AG08395 (cell line): ENCODE measurements around the gene POLR3A.
A peak's percentile ranks its signal among the peaks of the same experiment; 100 is the strongest.
"Not testable (repeated sequence)": the region's sequence is repeated elsewhere in the genome, so short reads cannot be mapped to it uniquely, and the experiment has no call there.

ENCODE experiments used
- DNase-seq: peaks from one replicate; pipeline ENCODE4 v3.0.0; 2012; ENCODE audit warnings: mixed read lengths, low spot score

The POLR3A gene

GRCh38 chr10:78029269-78030226 is at the start of gene POLR3A:
Gene POLR3A (minus strand): TSS chr10:78029515. CDS start chr10:78029407, 108 bp downstream.
- peak; percentile 95 for DNase-seq

GRCh38 chr10:78078539-78079330 is 49.4 kb upstream of the POLR3A start:
- no peak for DNase-seq

GRCh38 chr10:78075806-78076205 is 46.5 kb upstream of the POLR3A start:
- not testable (repeated sequence) for DNase-seq

GRCh38 chr10:78072504-78072903 is 43.2 kb upstream of the POLR3A start:
- no peak for DNase-seq

GRCh38 chr10:78071857-78072179 is 42.5 kb upstream of the POLR3A start:
- DNase-seq = no peak

- no peak for DNase-seq
Measured at GRCh38 chr10:78071140-78071856, 42.0 kb upstream of the POLR3A start.

- DNase-seq = no peak
Measured at GRCh38 chr10:78070726-78071125, 41.4 kb upstream of the POLR3A start.

GRCh38 chr10:78070064-78070463 is 40.7 kb upstream of the POLR3A start:
- not testable (repeated sequence) for DNase-seq

GRCh38 chr10:78069151-78069550 is 39.8 kb upstream of the POLR3A start:
- no peak for DNase-seq

- no peak for DNase-seq
Measured at GRCh38 chr10:78066728-78067430, 37.6 kb upstream of the POLR3A start.

GRCh38 chr10:78066012-78066411 is 36.7 kb upstream of the POLR3A start:
- no peak for DNase-seq

GRCh38 chr10:78065611-78066010 is 36.3 kb upstream of the POLR3A start:
- no peak for DNase-seq

GRCh38 chr10:78064919-78065318 is 35.6 kb upstream of the POLR3A start:
- DNase-seq = not testable (repeated sequence)

GRCh38 chr10:78063236-78063635 is 33.9 kb upstream of the POLR3A start:
- DNase-seq = no peak

- DNase-seq = no peak
Measured at GRCh38 chr10:78062296-78062695, 33.0 kb upstream of the POLR3A start.

GRCh38 chr10:78059906-78060702 is 30.8 kb upstream of the POLR3A start:
- no peak for DNase-seq

GRCh38 chr10:78058562-78058961 is 29.2 kb upstream of the POLR3A start:
- no peak for DNase-seq

- peak; percentile 87 for DNase-seq
Measured at GRCh38 chr10:78053211-78053868, 24.0 kb upstream of the POLR3A start.

- DNase-seq = no peak
Measured at GRCh38 chr10:78049851-78050250, 20.5 kb upstream of the POLR3A start.

GRCh38 chr10:78047314-78047891 is 18.1 kb upstream of the POLR3A start:
- peak; percentile 78 for DNase-seq
